Skeletal muscle satellite cell (primary cell): ENCODE results near the gene MKLN1.

ENCODE experiments used
- H3K27me3 ChIP-seq: 2 replicates; pipeline ENCODE4 v1.7.0; 2013; ENCODE audit warnings: low read length; ENCODE audit not compliant: control insufficient read depth, insufficient read depth
- H3K36me3 ChIP-seq: 2 replicates; pipeline ENCODE4 v1.7.0; 2013; ENCODE audit warnings: mild to moderate bottlenecking, control low read depth, low read length; ENCODE audit not compliant: insufficient read depth
- H3K4me1 ChIP-seq: 2 replicates; pipeline ENCODE4 v1.7.0; 2013; ENCODE audit warnings: low read length; ENCODE audit not compliant: control insufficient read depth, insufficient read depth
- H3K4me2 ChIP-seq: 2 replicates; pipeline ENCODE4 v1.7.0; 2013; ENCODE audit warnings: mild to moderate bottlenecking, low read length
- H3K4me3 ChIP-seq: 2 replicates; pipeline ENCODE4 v1.7.0; 2013; ENCODE audit warnings: low read length
- H3K9ac ChIP-seq: 2 replicates; pipeline ENCODE4 v1.7.0; 2013; ENCODE audit warnings: mild to moderate bottlenecking, low read depth, low read length, moderate library complexity
- H3K9me3 ChIP-seq: replicated peaks from 2 replicates; pipeline ENCODE4 v1.7.0; 2013; ENCODE audit warnings: mild to moderate bottlenecking, control low read depth, low read length

Gene MKLN1

GRCh38 chr7:131381069-131381838 is 53.6 kb downstream of the MKLN1 start:
- H3K4me3 ChIP-seq, result no peak overlapping the region
- no peak overlapping the region for H3K9ac ChIP-seq
- no peaks in the 10 kb centered on the region for H3K27me3 ChIP-seq
- no peaks in the 10 kb centered on the region for H3K9me3 ChIP-seq
- H3K36me3 ChIP-seq, result no peaks in the 10 kb centered on the region
- H3K4me1 ChIP-seq, result peaks cover 28% of the 10 kb centered on the region
- H3K4me2 ChIP-seq, result no peak overlapping the region

- Histone ChIP-seq H3K4me2 (no peak overlapping the region), H3K36me3 (no peaks in the 10 kb centered on the region), H3K9me3 (no peaks in the 10 kb centered on the region), H3K9ac (no peak overlapping the region), H3K4me1 (peaks cover 28% of the 10 kb centered on the region), H3K4me3 (no peak overlapping the region), H3K27me3 (no peaks in the 10 kb centered on the region)
Observed at GRCh38 chr7:131383417-131384285, 56.0 kb downstream of the MKLN1 start.

GRCh38 chr7:131384286-131384635 is 56.6 kb downstream of the MKLN1 start:
- Histone ChIP-seq H3K27me3 (no peaks in the 10 kb centered on the region), H3K4me3 (no peak overlapping the region), H3K4me2 (no peak overlapping the region), H3K4me1 (peaks cover 28% of the 10 kb centered on the region), H3K9me3 (no peaks in the 10 kb centered on the region), H3K36me3 (no peaks in the 10 kb centered on the region), H3K9ac (no peak overlapping the region)

- H3K9ac ChIP-seq, result no peak overlapping the region
- H3K4me3 ChIP-seq, result no peak overlapping the region
- H3K4me1 ChIP-seq, result peaks cover 28% of the 10 kb centered on the region
- H3K36me3 ChIP-seq, result no peaks in the 10 kb centered on the region
- no peak overlapping the region for H3K4me2 ChIP-seq
- no peaks in the 10 kb centered on the region for H3K27me3 ChIP-seq
- no peaks in the 10 kb centered on the region for H3K9me3 ChIP-seq
Observed at GRCh38 chr7:131385039-131385605, 57.4 kb downstream of the MKLN1 start.

- Histone ChIP-seq H3K9me3 (no peaks in the 10 kb centered on the region), H3K9ac (no peak overlapping the region), H3K4me3 (no peak overlapping the region), H3K27me3 (no peaks in the 10 kb centered on the region), H3K4me1 (peaks cover 13% of the 10 kb centered on the region), H3K4me2 (no peak overlapping the region), H3K36me3 (peaks cover 3% of the 10 kb centered on the region)
Observed at GRCh38 chr7:131388126-131388525, 60.5 kb downstream of the MKLN1 start.

GRCh38 chr7:131390275-131390674 is 62.6 kb downstream of the MKLN1 start:
- Histone ChIP-seq H3K4me1 (peaks cover 5% of the 10 kb centered on the region), H3K9ac (no peak overlapping the region), H3K4me2 (no peak overlapping the region), H3K4me3 (no peak overlapping the region), H3K9me3 (no peaks in the 10 kb centered on the region), H3K27me3 (no peaks in the 10 kb centered on the region), H3K36me3 (peaks cover 3% of the 10 kb centered on the region)

- H3K27me3 ChIP-seq, result no peaks in the 10 kb centered on the region
- H3K4me1 ChIP-seq, result no peaks in the 10 kb centered on the region
- no peaks in the 10 kb centered on the region for H3K9me3 ChIP-seq
- no peak overlapping the region for H3K4me2 ChIP-seq
- H3K4me3 ChIP-seq, result no peak overlapping the region
- no peak overlapping the region for H3K9ac ChIP-seq
- H3K36me3 ChIP-seq, result peaks cover 3% of the 10 kb centered on the region
Observed at GRCh38 chr7:131391145-131391544, 63.5 kb downstream of the MKLN1 start.

GRCh38 chr7:131400681-131401176 is 73.1 kb downstream of the MKLN1 start:
- Histone ChIP-seq H3K36me3 (peaks cover 42% of the 10 kb centered on the region), H3K4me3 (no peak overlapping the region), H3K4me1 (peaks cover 2% of the 10 kb centered on the region), H3K4me2 (no peak overlapping the region), H3K9me3 (peaks cover 4% of the 10 kb centered on the region), H3K9ac (peak overlapping the region; percentile 18), H3K27me3 (no peaks in the 10 kb centered on the region)

GRCh38 chr7:131401194-131401593 is 73.5 kb downstream of the MKLN1 start:
- no peaks in the 10 kb centered on the region for H3K27me3 ChIP-seq
- H3K36me3 ChIP-seq, result peaks cover 42% of the 10 kb centered on the region
- H3K4me2 ChIP-seq, result no peak overlapping the region
- peak overlapping the region; percentile 18 for H3K9ac ChIP-seq
- H3K4me3 ChIP-seq, result no peak overlapping the region
- H3K4me1 ChIP-seq, result peaks cover 2% of the 10 kb centered on the region
- peaks cover 4% of the 10 kb centered on the region for H3K9me3 ChIP-seq

- Histone ChIP-seq H3K4me3 (no peak overlapping the region), H3K36me3 (peaks cover 36% of the 10 kb centered on the region), H3K27me3 (no peaks in the 10 kb centered on the region), H3K4me2 (no peak overlapping the region), H3K4me1 (peaks cover 2% of the 10 kb centered on the region), H3K9me3 (peaks cover 4% of the 10 kb centered on the region), H3K9ac (no peak overlapping the region)
Observed at GRCh38 chr7:131403322-131403721, 75.6 kb downstream of the MKLN1 start.

GRCh38 chr7:131404226-131404911 is 76.7 kb downstream of the MKLN1 start:
- Histone ChIP-seq H3K4me2 (no peak overlapping the region), H3K27me3 (no peaks in the 10 kb centered on the region), H3K9ac (no peak overlapping the region), H3K36me3 (peaks cover 33% of the 10 kb centered on the region), H3K9me3 (peaks cover 4% of the 10 kb centered on the region), H3K4me1 (peaks cover 2% of the 10 kb centered on the region), H3K4me3 (no peak overlapping the region)
